Measurements from ENCODE around the gene LPCAT2. TPM values are rescaled to one million over a fixed set of nuclear protein-coding genes. Genes with fewer than 3 reads are reported as not detected.

Gene LPCAT2
- polyA plus RNA-seq, 3 donors = 28.5 to 49.7 (median 47.1) TPM

DNA sequence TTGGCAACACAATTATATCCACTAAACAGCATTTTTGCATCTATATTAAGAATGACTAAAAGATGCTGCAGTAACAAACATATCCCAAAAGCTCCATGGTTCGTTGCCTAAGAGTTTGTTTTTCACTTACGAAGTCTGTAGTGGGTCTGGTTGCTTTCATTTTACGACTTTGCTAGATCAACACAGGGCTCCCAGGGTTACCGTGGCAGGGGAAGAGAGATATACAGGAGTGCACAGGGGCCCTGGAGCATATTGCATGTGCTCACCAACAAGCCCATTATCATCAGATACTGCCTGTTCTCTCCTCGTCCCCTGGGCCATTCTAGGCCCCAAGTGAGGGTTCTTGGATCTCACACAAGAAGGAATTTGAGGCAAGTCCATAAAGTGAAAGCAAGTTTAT, 33.0 kb upstream of the LPCAT2 start:
- H3K27ac ChIP-seq (ENCODE audit: low read depth in 1 of 2, low read length in 2 of 2) = no peak overlapping the region
- Mint-ChIP-seq H3K36me3 (peaks cover 4 to 8% of the 10 kb centered on the region in 2 donors), H3K9me3 (peaks cover 0 to 8% (median 4%) of the 10 kb centered on the region in 7 donors), H3K4me1 (peaks cover 34% of the 10 kb centered on the region), H3K4me3 (no peak overlapping the region), H3K27me3 (ENCODE audit: low read depth in 3 of 3) (peaks cover 34 to 39% (median 34%) of the 10 kb centered on the region in 3 donors), H3K27ac (no peak overlapping the region)
- no peak overlapping the region for H3K4me3 ChIP-seq (replicated peaks in 1 of 3; ENCODE audit: low read depth in 2 of 3, low read length in 3 of 3)
- H3K4me2 ChIP-seq (replicated peaks; ENCODE audit: extremely low read depth, low read length, poor library complexity, severe bottlenecking) = no peak overlapping the region
- H3K9ac ChIP-seq (ENCODE audit: insufficient read depth, low read length, poor library complexity, severe bottlenecking) = no peak overlapping the region
- peaks cover 11 to 36% of the 10 kb centered on the region in 2 donors for H3K4me1 ChIP-seq (ENCODE audit: control insufficient read depth in 1 of 2, insufficient read depth in 2 of 2, low read length in 2 of 2)
- no peaks in the 10 kb centered on the region for H3K79me2 ChIP-seq (ENCODE audit: insufficient read depth, low read length)
- H3K36me3 ChIP-seq (replicated peaks in 1 of 2; ENCODE audit: control insufficient read depth in 1 of 2, insufficient read depth in 2 of 2, low read length in 2 of 2) = no peaks in the 10 kb centered on the region
- peaks cover 0 to 7% of the 10 kb centered on the region in 2 donors for H3K9me3 ChIP-seq (replicated peaks in 1 of 2; ENCODE audit: control insufficient read depth in 1 of 2, insufficient read depth in 1 of 2, low read length in 2 of 2)
- TF ChIP-seq, protein P1, sequence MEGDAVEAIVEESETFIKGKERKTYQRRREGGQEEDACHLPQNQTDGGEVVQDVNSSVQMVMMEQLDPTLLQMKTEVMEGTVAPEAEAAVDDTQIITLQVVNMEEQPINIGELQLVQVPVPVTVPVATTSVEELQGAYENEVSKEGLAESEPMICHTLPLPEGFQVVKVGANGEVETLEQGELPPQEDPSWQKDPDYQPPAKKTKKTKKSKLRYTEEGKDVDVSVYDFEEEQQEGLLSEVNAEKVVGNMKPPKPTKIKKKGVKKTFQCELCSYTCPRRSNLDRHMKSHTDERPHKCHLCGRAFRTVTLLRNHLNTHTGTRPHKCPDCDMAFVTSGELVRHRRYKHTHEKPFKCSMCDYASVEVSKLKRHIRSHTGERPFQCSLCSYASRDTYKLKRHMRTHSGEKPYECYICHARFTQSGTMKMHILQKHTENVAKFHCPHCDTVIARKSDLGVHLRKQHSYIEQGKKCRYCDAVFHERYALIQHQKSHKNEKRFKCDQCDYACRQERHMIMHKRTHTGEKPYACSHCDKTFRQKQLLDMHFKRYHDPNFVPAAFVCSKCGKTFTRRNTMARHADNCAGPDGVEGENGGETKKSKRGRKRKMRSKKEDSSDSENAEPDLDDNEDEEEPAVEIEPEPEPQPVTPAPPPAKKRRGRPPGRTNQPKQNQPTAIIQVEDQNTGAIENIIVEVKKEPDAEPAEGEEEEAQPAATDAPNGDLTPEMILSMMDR (IDR thresholded peaks at IDR 0.05) = no peak
- WGBS (ENCODE audit: insufficient coverage) = no CpG with 5 or more reads among the region's 5 CpGs
- no peak overlapping the region for H2AFZ ChIP-seq (ENCODE audit: insufficient read depth, low read depth, low read length, poor library complexity, severe bottlenecking)
- intact Hi-C loops (cut with micrococcal nuclease) = no loop called here
- H3K27me3 ChIP-seq (ENCODE audit: control insufficient read depth in 2 of 2, insufficient read depth in 2 of 2, low read length in 2 of 2) = peaks cover 25 to 37% of the 10 kb centered on the region in 2 donors
- no peak for DNase-seq
- no peaks in the 10 kb centered on the region for H4K20me1 ChIP-seq (ENCODE audit: insufficient read depth, low read length)

DNA sequence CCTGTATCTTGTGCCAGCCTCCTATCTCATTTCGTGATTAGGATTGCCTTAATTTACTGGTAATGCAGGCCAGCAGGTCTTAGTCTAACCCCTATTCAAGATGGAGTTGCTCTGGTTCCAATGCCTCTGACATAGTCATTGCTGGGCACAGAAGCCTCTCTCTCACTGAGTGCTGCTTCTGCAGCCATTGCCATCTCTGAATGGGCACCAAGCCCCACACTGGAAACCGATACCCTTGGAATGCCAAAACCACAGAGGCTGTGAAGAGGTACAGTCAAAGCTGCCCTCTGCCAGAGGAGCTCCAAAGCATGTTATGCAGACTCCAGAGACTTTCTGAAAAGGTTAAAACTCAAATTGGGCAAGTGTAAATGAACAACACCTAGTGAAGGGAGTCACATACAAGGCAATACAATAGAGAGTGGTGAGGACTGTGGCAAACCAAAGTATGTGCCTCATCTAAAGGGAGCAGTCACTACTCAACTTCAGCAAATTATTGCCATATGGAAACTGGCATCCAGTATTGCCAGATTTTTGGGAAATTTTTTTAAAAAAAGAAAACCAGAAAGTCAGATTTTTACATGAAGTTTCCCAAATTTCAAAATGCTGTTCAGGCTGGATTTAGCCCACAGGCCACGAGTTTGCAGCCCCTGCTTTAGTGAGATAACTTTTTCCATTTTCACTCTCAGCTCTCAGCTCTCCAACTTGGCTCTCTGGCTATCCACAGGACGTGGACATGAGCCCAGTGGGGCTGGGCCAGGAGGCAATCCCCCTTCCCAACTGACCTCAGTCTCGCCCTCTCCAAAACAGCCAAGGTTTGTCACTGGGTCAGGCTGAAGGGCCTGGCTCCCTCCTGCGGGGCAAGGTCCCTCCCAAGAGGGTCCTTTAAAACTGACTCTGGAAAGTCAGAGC, 32.0 kb upstream of the LPCAT2 start:
- peaks cover 28% of the 10 kb centered on the region for H3K4me1 Mint-ChIP-seq
- no peak overlapping the region for H3K4me3 Mint-ChIP-seq
- H3K36me3 ChIP-seq (replicated peaks in 1 of 2; ENCODE audit: control insufficient read depth in 1 of 2, insufficient read depth in 2 of 2, low read length in 2 of 2) = no peaks in the 10 kb centered on the region
- no peak overlapping the region for H3K4me2 ChIP-seq (replicated peaks; ENCODE audit: extremely low read depth, low read length, poor library complexity, severe bottlenecking)
- no peak overlapping the region for H3K4me3 ChIP-seq (replicated peaks in 1 of 3; ENCODE audit: low read depth in 2 of 3, low read length in 3 of 3)
- H3K27ac Mint-ChIP-seq = no peak overlapping the region
- no peak for DNase-seq
- H3K27ac ChIP-seq (ENCODE audit: low read depth in 1 of 2, low read length in 2 of 2) = no peak overlapping the region
- H2AFZ ChIP-seq (ENCODE audit: insufficient read depth, low read depth, low read length, poor library complexity, severe bottlenecking) = no peak overlapping the region
- 85% methylated on average over 6 of the region's 6 CpGs for WGBS (ENCODE audit: insufficient coverage)
- H3K79me2 ChIP-seq (ENCODE audit: insufficient read depth, low read length) = no peaks in the 10 kb centered on the region
- peaks cover 4 to 8% of the 10 kb centered on the region in 2 donors for H3K36me3 Mint-ChIP-seq
- peaks cover 0 to 7% of the 10 kb centered on the region in 2 donors for H3K9me3 ChIP-seq (replicated peaks in 1 of 2; ENCODE audit: control insufficient read depth in 1 of 2, insufficient read depth in 1 of 2, low read length in 2 of 2)
- intact Hi-C loops (cut with micrococcal nuclease) = no loop called here
- H3K9ac ChIP-seq (ENCODE audit: insufficient read depth, low read length, poor library complexity, severe bottlenecking) = no peak overlapping the region
- H3K4me1 ChIP-seq (ENCODE audit: control insufficient read depth in 1 of 2, insufficient read depth in 2 of 2, low read length in 2 of 2) = peaks cover 11 to 27% of the 10 kb centered on the region in 2 donors
- H3K27me3 Mint-ChIP-seq (ENCODE audit: low read depth in 3 of 3) = peaks cover 36 to 40% (median 36%) of the 10 kb centered on the region in 3 donors
- H4K20me1 ChIP-seq (ENCODE audit: insufficient read depth, low read length) = no peaks in the 10 kb centered on the region
- TF ChIP-seq, protein P1 (IDR thresholded peaks at IDR 0.05) = no peak
- peaks cover 0 to 8% (median 4%) of the 10 kb centered on the region in 7 donors for H3K9me3 Mint-ChIP-seq
- H3K27me3 ChIP-seq (ENCODE audit: control insufficient read depth in 2 of 2, insufficient read depth in 2 of 2, low read length in 2 of 2) = peaks cover 27 to 39% of the 10 kb centered on the region in 2 donors
